HCT116 (cell line): ENCODE results near the gene DIP2C. TPM values are rescaled to one million over a fixed set of nuclear protein-coding genes. Genes with fewer than 3 reads are reported as not detected.

ENCODE experiments used
- ATAC-seq: fragments of 200-7000 bp; cut with Tn5 transposase; 2 replicates; pipeline ENCODE4 v1.9.1; 2020; ENCODE audit warnings: mild to moderate bottlenecking, moderate library complexity
- BruUV-seq: library from RNA; stranded (reverse); fragments of 400-500 nt; replicated peaks from 2 replicates; lab custom pipeline; 2021; lab: Mats Ljungman, UMichigan
- CTCF ChIA-PET: fragments of 300-600 bp; sonication (Branson Sonifier 250); formaldehyde crosslinking; loops from one replicate; lab custom pipeline; 2021; ENCODE audit warnings: antibody characterized with exemption; lab: Charles Lee
- POLR2A ChIA-PET: fragments of 300-600, 350-600 bp; sonication (Branson Sonifier 250); formaldehyde crosslinking; loops from one replicate; lab custom pipeline; 2021; ENCODE audit warnings: antibody characterized with exemption; lab: Charles Lee
- RAD21 ChIA-PET, 2 experiments: fragments of 300-600 bp; sonication (Branson Sonifier 250); formaldehyde crosslinking; loops; one replicate each; lab custom pipeline; 2023; ENCODE audit warnings: low total read pairs in 2 of 2; ENCODE audit not compliant: uncharacterized antibody in 2 of 2, unreplicated experiment in 2 of 2, low non-redundant PET in 1 of 2; lab: Charles Lee
- DNase-seq: peaks from one replicate; pipeline ENCODE4 v3.0.0-alpha.2; 2010; ENCODE audit warnings: low read depth, low spot score
- H2AFZ ChIP-seq: fragments of 200-600 bp; shearing (Covaris generic), sonication (generic); 2 replicates; pipeline ENCODE4 v1.6.1; 2017; ENCODE audit warnings: low read depth, mixed run types, mixed read lengths, antibody characterized with exemption, low read length; ENCODE audit not compliant: poor library complexity, severe bottlenecking
- H3K27ac ChIP-seq: 2 replicates; pipeline ENCODE4 v1.5.1; 2012; ENCODE audit warnings: low read depth, low read length
- H3K27me3 ChIP-seq: fragments of 200-600 bp; sonication (generic); 2 replicates; pipeline ENCODE4 v1.6.1; 2016; ENCODE audit warnings: mixed run types, low read length, mixed read lengths; ENCODE audit not compliant: insufficient read depth
- H3K36me3 ChIP-seq, 2 experiments: fragments of 200-500 bp in 1 of 2; fragments of 200-600 bp in 1 of 2; sonication (Bioruptor generic) in 1 of 2; sonication (generic) in 1 of 2; 2 replicates each; pipeline versions ENCODE4 v1.5.1 to v1.6.1; 2014 to 2016; ENCODE audit warnings: low read length in 2 of 2, inconsistent platforms in 1 of 2, mixed read lengths in 1 of 2, mixed run types in 1 of 2; ENCODE audit not compliant: insufficient read depth in 2 of 2, control insufficient read depth in 1 of 2
- H3K4me1 ChIP-seq, 2 experiments: fragments of 200-600 bp in 1 of 2; sonication (generic) in 1 of 2; 2 replicates each; pipeline versions ENCODE4 v1.5.1 to v1.6.1; 2012 to 2017; ENCODE audit warnings: low read length in 2 of 2, inconsistent platforms in 1 of 2, mild to moderate bottlenecking in 1 of 2, mixed read lengths in 1 of 2, mixed run types in 1 of 2, moderate library complexity in 1 of 2; ENCODE audit not compliant: insufficient read depth in 2 of 2, control insufficient read depth in 1 of 2
- H3K4me2 ChIP-seq: fragments of 200-600 bp; sonication (generic); 2 replicates; pipeline ENCODE4 v1.6.1; 2017; ENCODE audit warnings: mixed run types, low read length, mixed read lengths
- H3K4me3 ChIP-seq, 2 experiments: fragments of 200-600 bp in 1 of 2; sonication (generic) in 1 of 2; replicated peaks in 1 of 2; 2 replicates each; pipeline ENCODE4 v1.5.1; 2011 to 2016; ENCODE audit warnings: low read length in 2 of 2, control low read depth in 1 of 2, low read depth in 1 of 2, mild to moderate bottlenecking in 1 of 2, mixed read lengths in 1 of 2, mixed run types in 1 of 2
- H3K79me2 ChIP-seq: fragments of 200-600 bp; sonication (generic); 2 replicates; pipeline ENCODE4 v1.6.1; 2017; ENCODE audit warnings: mild to moderate bottlenecking, mixed run types, low read length, moderate library complexity, mixed read lengths; ENCODE audit not compliant: insufficient read depth
- H3K9ac ChIP-seq: fragments of 200-600 bp; sonication (generic); 2 replicates; pipeline ENCODE4 v1.6.1; 2016; ENCODE audit warnings: low read length, mixed read lengths
- H3K9me2 ChIP-seq: fragments of 200-600 bp; sonication (generic), shearing (Covaris generic); 2 replicates; pipeline ENCODE4 v1.6.1; 2017; ENCODE audit warnings: mixed run types, mild to moderate bottlenecking, moderate library complexity; ENCODE audit not compliant: insufficient read depth
- H3K9me3 ChIP-seq, 2 experiments: fragments of 200-500 bp in 1 of 2; fragments of 200-600 bp in 1 of 2; sonication (Bioruptor generic) in 1 of 2; sonication (generic) in 1 of 2; 2 replicates each; pipeline ENCODE4 v1.6.1; 2014 to 2017; ENCODE audit warnings: low read length in 2 of 2, mixed read lengths in 2 of 2, inconsistent platforms in 1 of 2, low read depth in 1 of 2, mild to moderate bottlenecking in 1 of 2, mixed run types in 1 of 2, moderate library complexity in 1 of 2; ENCODE audit not compliant: control insufficient read depth in 1 of 2, insufficient read depth in 1 of 2
- H4K20me1 ChIP-seq: fragments of 200-600 bp; sonication (generic), shearing (Covaris generic); 2 replicates; pipeline ENCODE4 v1.6.1; 2017; ENCODE audit warnings: mixed run types, mild to moderate bottlenecking, moderate library complexity; ENCODE audit not compliant: insufficient read depth
- CBX3 ChIP-seq: IDR thresholded peaks from 2 replicates; pipeline ENCODE4 v1.6.1; 2012; ENCODE audit warnings: low read depth
- CEBPB ChIP-seq: IDR thresholded peaks from 2 replicates; pipeline ENCODE4 v1.6.1; 2012; ENCODE audit warnings: low read depth
- EGR1 ChIP-seq: IDR thresholded peaks from 2 replicates; pipeline ENCODE4 v1.6.1; 2012; ENCODE audit warnings: low read depth
- EZH2 ChIP-seq: fragments of 200-600 bp; sonication (generic); IDR thresholded peaks from 2 replicates; pipeline ENCODE4 v1.6.1; 2017; ENCODE audit warnings: antibody characterized with exemption, mixed run types
- FOSL1 ChIP-seq: IDR thresholded peaks from 2 replicates; pipeline ENCODE4 v1.6.1; 2012; ENCODE audit warnings: low read depth
- JUND ChIP-seq: IDR thresholded peaks from 2 replicates; pipeline ENCODE4 v1.6.1; 2012
- POLR2AphosphoS5 ChIP-seq: IDR thresholded peaks from 2 replicates; pipeline ENCODE4 v1.6.1; 2011; ENCODE audit warnings: mild to moderate bottlenecking, low read depth, low read length, moderate library complexity
- RAD21 ChIP-seq: IDR thresholded peaks from 2 replicates; pipeline ENCODE4 v1.6.1; 2012; ENCODE audit warnings: low read depth, mild to moderate bottlenecking
- SIN3A ChIP-seq: IDR thresholded peaks from 2 replicates; pipeline ENCODE4 v1.6.1; 2012; ENCODE audit warnings: low read depth
- SP1 ChIP-seq: IDR thresholded peaks from 2 replicates; pipeline ENCODE4 v1.6.1; 2012; ENCODE audit warnings: low read depth
- SRF ChIP-seq: IDR thresholded peaks from 2 replicates; pipeline ENCODE4 v1.6.1; 2012; ENCODE audit warnings: low read depth
- TCF7L2 ChIP-seq: IDR thresholded peaks from 2 replicates; pipeline ENCODE4 v1.7.0; 2011; ENCODE audit warnings: borderline replicate concordance, inconsistent platforms; ENCODE audit not compliant: insufficient read depth, insufficient read length; ENCODE audit errors: extremely low read depth
- YY1 ChIP-seq: IDR thresholded peaks from 2 replicates; pipeline ENCODE4 v1.6.1; 2011; ENCODE audit warnings: low read length, low read depth, moderate library complexity, mild to moderate bottlenecking; ENCODE audit not compliant: insufficient replicate concordance; ENCODE audit errors: extremely low read depth
- ZFX ChIP-seq: fragments of 450-650 bp; IDR thresholded peaks from 2 replicates; pipeline ENCODE4 v1.6.1; 2017
- ZNF274 ChIP-seq: fragments of 200-500 bp; sonication (Bioruptor generic); IDR thresholded peaks from 2 replicates; pipeline ENCODE4 v1.6.1; 2014; ENCODE audit warnings: mild to moderate bottlenecking, low read depth, low read length, inconsistent platforms
- intact Hi-C: fragments of 100-400 bp; cut with micrococcal nuclease; formaldehyde crosslinking; loops from 2 replicates; pipeline ENCODE4 v1.10.0; 2022
- total RNA-seq: library from RNA; stranded (reverse); gene quantifications from one replicate; pipeline ENCODE4 v1.2.1, GENCODE V29; 2021; ENCODE audit not compliant: unreplicated experiment
- TF ChIP-seq, protein P1 (sequence below): IDR thresholded peaks from 2 replicates; pipeline ENCODE4 v1.6.1; 2012
- TF ChIP-seq, protein P2 (sequence below): IDR thresholded peaks from 2 replicates; pipeline ENCODE4 v1.6.1; 2011; ENCODE audit warnings: mild to moderate bottlenecking, low read length, moderate library complexity; ENCODE audit not compliant: insufficient replicate concordance; ENCODE audit errors: extremely low read depth
- TF ChIP-seq, protein P3 (sequence below): IDR thresholded peaks from 2 replicates; pipeline ENCODE4 v1.6.1; 2012
- TF ChIP-seq, protein P4 (sequence below): IDR thresholded peaks from 2 replicates; pipeline ENCODE4 v1.6.1; 2012; ENCODE audit warnings: low read depth
- TF ChIP-seq, protein P5 (sequence below), 3 experiments: fragments of 200-600 bp in 1 of 3; sonication (generic) in 1 of 3; IDR thresholded peaks in 2 of 3; conservative IDR thresholded peaks in 1 of 3; 2 replicates each; pipeline ENCODE4 v1.5.1; 2012 to 2017; ENCODE audit warnings: low read depth in 2 of 3, low read length in 2 of 3, antibody characterized with exemption in 1 of 3, borderline replicate concordance in 1 of 3, control low read depth in 1 of 3, mild to moderate bottlenecking in 1 of 3, mixed read lengths in 1 of 3, mixed run types in 1 of 3, moderate library complexity in 1 of 3; ENCODE audit not compliant: insufficient read depth in 1 of 3

The DIP2C gene
- total RNA-seq, 1 experiment from 2014 or later: 15.4 TPM

DNA sequence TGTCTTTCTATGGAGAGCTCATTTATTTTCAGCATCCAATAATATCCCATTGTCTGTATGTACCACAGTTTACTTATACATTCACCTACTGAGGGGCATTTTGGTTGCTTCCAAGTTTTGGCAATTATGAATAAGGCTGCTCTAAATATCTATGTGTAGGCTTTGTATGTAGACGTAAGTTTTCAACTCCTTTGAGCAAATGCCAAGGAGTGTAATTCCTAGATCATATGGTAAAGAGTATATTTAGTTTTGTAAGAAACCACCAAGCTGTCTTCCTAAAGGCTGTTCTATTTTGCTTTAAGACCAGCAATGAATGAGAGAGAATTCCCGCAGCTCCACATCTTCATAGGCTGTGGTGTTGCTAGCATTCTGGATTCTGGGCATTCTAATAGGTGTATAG is 259.8 kb downstream of the DIP2C start:
- RAD21 ChIA-PET: no interaction called here
- POLR2A ChIA-PET: no interaction called here
- no peak overlapping the region for H3K4me2 ChIP-seq
- no peaks in the 10 kb centered on the region for H3K36me3 ChIP-seq
- no peaks in the 10 kb centered on the region for H4K20me1 ChIP-seq
- no peaks in the 10 kb centered on the region for H3K9me2 ChIP-seq
- H3K4me3 ChIP-seq: no peak overlapping the region
- H2AFZ ChIP-seq: no peak overlapping the region
- intact Hi-C loops: no loop called here
- no peak overlapping the region for H3K27ac ChIP-seq
- H3K27me3 ChIP-seq: no peaks in the 10 kb centered on the region
- no peaks in the 10 kb centered on the region for H3K9me3 ChIP-seq
- no peak overlapping the region for H3K9ac ChIP-seq
- ATAC-seq (no peak), DNase-seq (no peak)
- BruUV-seq: no TSS peak
- H3K79me2 ChIP-seq: no peaks in the 10 kb centered on the region
- no peaks in the 10 kb centered on the region for H3K4me1 ChIP-seq
- CTCF ChIA-PET: no interaction called here
- TF ChIP-seq CBX3 (no peak), ZNF274 (no peak), SRF (no peak), POLR2AphosphoS5 (no peak), RAD21 (no peak), FOSL1 (no peak), ZFX (no peak), EGR1 (no peak), SP1 (no peak), TCF7L2 (no peak), EZH2 (no peak), JUND (no peak), YY1 (no peak), SIN3A (no peak), CEBPB (no peak)
- TF ChIP-seq, protein P1, sequence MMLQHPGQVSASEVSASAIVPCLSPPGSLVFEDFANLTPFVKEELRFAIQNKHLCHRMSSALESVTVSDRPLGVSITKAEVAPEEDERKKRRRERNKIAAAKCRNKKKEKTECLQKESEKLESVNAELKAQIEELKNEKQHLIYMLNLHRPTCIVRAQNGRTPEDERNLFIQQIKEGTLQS: no peak
- TF ChIP-seq, protein P2, sequence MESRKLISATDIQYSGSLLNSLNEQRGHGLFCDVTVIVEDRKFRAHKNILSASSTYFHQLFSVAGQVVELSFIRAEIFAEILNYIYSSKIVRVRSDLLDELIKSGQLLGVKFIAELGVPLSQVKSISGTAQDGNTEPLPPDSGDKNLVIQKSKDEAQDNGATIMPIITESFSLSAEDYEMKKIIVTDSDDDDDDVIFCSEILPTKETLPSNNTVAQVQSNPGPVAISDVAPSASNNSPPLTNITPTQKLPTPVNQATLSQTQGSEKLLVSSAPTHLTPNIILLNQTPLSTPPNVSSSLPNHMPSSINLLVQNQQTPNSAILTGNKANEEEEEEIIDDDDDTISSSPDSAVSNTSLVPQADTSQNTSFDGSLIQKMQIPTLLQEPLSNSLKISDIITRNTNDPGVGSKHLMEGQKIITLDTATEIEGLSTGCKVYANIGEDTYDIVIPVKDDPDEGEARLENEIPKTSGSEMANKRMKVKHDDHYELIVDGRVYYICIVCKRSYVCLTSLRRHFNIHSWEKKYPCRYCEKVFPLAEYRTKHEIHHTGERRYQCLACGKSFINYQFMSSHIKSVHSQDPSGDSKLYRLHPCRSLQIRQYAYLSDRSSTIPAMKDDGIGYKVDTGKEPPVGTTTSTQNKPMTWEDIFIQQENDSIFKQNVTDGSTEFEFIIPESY: no peak
- TF ChIP-seq, protein P3, sequence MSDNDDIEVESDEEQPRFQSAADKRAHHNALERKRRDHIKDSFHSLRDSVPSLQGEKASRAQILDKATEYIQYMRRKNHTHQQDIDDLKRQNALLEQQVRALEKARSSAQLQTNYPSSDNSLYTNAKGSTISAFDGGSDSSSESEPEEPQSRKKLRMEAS: no peak
- TF ChIP-seq, protein P4, sequence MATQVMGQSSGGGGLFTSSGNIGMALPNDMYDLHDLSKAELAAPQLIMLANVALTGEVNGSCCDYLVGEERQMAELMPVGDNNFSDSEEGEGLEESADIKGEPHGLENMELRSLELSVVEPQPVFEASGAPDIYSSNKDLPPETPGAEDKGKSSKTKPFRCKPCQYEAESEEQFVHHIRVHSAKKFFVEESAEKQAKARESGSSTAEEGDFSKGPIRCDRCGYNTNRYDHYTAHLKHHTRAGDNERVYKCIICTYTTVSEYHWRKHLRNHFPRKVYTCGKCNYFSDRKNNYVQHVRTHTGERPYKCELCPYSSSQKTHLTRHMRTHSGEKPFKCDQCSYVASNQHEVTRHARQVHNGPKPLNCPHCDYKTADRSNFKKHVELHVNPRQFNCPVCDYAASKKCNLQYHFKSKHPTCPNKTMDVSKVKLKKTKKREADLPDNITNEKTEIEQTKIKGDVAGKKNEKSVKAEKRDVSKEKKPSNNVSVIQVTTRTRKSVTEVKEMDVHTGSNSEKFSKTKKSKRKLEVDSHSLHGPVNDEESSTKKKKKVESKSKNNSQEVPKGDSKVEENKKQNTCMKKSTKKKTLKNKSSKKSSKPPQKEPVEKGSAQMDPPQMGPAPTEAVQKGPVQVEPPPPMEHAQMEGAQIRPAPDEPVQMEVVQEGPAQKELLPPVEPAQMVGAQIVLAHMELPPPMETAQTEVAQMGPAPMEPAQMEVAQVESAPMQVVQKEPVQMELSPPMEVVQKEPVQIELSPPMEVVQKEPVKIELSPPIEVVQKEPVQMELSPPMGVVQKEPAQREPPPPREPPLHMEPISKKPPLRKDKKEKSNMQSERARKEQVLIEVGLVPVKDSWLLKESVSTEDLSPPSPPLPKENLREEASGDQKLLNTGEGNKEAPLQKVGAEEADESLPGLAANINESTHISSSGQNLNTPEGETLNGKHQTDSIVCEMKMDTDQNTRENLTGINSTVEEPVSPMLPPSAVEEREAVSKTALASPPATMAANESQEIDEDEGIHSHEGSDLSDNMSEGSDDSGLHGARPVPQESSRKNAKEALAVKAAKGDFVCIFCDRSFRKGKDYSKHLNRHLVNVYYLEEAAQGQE: no peak
- TF ChIP-seq, protein P5, sequence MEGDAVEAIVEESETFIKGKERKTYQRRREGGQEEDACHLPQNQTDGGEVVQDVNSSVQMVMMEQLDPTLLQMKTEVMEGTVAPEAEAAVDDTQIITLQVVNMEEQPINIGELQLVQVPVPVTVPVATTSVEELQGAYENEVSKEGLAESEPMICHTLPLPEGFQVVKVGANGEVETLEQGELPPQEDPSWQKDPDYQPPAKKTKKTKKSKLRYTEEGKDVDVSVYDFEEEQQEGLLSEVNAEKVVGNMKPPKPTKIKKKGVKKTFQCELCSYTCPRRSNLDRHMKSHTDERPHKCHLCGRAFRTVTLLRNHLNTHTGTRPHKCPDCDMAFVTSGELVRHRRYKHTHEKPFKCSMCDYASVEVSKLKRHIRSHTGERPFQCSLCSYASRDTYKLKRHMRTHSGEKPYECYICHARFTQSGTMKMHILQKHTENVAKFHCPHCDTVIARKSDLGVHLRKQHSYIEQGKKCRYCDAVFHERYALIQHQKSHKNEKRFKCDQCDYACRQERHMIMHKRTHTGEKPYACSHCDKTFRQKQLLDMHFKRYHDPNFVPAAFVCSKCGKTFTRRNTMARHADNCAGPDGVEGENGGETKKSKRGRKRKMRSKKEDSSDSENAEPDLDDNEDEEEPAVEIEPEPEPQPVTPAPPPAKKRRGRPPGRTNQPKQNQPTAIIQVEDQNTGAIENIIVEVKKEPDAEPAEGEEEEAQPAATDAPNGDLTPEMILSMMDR (IDR thresholded peaks at IDR 0.05 in 2 of 3, conservative IDR thresholded peaks at IDR 0.05 in 1 of 3; ENCODE audit: borderline replicate concordance in 1 of 3, insufficient read depth in 1 of 3, low read depth in 2 of 3, low read length in 2 of 3): no peak
